Measurements from ENCODE around the gene ANP32A.
"Not testable (repeated sequence)": the region's sequence is repeated elsewhere in the genome, so short reads cannot be mapped to it uniquely, and the experiment has no call there.

The ANP32A gene

DNA sequence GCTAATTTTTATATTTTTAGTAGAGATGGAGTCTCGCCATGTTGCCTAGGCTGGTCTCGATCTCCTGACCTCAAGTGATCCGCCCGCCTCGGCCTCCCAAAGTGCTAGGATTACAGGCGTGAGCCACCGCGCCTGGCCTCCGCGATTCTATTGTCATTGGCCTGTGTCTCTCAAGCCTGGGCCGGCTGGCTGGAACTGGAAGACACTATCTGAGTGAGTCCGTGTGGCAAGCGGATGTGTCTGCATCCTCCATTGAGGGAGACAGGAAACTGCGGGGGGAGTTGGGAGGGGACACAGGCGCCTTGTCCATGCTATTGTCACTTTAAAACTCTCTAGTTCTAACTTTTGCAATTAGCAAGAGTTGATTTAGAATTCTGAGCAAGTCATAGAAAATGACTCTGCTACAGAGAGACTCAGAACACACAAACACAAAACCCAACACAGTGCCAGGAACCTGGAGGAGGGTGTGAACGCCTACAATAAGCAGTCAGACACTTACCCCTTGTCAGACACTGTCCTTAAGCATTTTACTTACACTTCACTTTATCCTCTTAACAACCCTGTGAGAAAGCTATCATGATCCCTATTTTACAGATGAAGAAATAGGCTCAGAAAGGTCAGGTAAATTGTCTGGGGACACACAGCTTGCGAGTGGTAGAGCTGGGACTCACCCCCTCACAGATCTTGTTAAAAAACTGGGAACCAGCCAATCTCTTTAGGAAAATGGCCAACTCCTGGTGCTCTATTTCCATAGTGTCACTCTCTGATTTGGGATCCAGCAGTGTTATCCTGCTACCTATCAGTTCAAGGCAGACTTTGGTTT lies 38.7 kb downstream of the ANP32A start:
- DNase-seq: peak; percentile 78

DNA sequence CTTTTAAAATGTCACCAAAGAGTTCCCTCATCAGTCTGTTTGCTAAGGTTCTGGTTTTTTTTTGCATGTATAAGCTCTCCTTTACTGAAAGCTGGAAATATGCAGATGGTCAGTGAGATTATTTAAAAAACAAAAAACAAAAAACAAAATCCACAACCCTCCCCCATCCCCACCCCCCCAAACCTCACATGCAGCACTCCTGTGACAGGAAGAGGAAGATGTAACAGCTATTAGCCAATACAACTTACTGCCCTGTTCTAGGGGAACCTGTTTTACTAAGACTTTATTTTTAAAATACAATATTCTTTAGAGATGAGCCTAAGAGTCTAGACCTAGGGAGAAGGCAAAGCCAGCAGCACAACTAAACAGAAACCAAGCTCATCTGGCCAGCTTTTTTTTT lies 39.5 kb downstream of the ANP32A start:
- no peak for DNase-seq

DNA sequence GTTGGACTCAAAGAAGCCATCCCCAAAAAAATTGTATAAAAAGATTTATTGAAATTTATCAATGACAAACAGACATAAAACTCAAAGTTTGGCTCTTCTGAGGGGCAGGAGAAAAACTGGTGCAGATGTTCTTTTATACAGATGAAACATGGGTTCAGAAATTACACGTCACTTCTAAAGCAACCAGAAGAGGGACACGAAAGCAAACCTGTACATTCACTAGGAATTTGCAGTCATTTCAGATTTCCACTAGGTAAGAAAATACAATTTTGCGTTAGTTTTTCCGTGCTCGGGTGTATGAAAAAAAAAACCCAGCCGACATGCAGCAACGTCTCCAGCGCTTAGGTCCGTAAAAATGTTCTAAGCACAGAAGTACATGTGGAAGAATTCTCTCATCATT lies 41.8 kb downstream of the ANP32A start:
- DNase-seq: no peak

DNA sequence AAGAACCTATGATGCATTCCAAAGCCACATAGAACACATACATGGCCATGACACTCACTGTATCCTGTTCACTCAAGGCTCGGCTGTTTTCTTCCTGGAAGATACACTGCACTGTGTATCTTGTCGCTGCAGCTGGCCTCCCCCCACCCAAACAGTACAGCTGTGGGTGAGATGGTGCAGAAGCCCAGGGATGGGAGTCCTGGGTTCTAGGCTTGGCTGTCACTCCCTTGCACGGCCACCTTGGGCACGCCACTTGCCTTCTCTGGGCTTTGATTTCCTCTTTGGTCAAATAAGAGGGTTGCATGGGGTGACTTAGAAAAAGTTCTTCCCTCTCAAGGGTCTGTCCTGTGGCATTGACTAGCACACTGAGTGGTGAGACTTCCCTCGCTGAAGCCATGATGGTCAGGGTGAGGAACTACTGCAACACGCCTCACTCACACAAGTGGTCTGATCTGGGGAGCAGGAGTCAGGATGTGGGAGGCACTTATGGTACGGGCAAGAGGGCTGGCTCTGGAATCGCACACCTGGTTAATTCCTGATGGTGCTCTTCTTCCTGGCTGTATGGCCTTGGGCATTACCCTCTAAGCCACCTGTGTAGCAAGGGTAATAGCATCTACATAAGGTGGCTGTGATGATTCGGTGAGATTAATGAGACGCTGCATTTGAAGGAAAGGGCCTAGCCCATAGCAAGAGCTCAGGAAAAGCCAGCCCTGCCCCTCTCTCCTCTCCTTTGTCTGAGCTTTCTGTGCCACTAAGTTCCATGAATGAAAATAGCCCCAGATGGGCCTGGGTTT lies 44.0 kb downstream of the ANP32A start:
- DNase-seq: no peak

DNA sequence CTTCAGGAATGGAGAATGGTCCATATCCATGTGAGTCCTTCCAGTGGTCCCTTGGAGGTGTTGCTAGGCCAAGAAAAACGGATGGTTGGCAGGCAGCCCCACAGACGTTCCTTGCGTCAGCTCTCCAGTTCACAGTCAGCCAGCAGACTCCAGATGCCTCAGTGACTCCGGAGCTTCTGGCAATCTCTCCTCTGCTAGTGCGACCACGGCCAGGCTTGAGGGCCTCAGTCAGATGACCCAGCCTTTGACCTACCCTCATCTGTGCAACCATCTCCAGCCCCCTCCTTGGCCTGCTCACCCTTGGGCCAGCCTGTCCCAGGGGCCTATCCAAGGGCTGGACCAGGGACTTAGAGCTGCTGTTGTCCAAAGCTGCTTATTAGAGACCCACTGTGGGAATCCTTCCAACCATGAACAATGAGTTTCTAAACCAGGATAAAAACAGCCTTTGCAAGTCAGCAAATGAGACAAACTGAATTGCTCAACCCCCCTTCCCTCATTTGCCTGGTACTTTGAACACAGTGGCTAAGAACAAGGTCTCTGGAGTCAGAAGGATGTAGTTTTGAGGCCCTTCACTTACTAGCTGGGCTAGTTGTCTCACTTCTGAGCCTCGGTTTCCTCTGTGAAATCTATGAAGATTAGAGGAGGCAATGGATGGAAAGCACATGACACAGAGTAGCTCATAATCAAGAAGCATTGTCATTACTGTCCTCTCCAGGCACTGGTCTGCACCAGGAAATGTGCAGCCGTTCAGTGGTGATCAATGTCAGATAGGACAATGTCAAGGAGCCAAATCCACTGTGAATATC lies 44.8 kb downstream of the ANP32A start:
- DNase-seq: no peak

DNA sequence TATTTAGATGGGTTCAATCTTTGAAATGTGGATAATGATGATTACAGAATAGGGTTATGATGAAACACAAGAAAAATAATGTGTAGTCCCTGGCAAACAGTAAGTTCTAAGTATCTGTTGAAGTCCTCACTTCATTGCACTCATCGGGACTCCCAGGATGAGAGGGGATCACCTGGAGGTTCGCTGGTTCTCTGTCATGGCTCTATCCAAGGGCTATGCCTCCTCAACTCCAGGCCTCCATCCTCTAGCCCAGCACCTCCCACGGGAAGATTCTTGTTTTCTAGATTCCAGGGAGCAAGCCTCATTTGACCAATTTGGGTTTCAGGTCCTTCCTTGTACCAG lies 45.5 kb downstream of the ANP32A start:
- no peak for DNase-seq

DNA sequence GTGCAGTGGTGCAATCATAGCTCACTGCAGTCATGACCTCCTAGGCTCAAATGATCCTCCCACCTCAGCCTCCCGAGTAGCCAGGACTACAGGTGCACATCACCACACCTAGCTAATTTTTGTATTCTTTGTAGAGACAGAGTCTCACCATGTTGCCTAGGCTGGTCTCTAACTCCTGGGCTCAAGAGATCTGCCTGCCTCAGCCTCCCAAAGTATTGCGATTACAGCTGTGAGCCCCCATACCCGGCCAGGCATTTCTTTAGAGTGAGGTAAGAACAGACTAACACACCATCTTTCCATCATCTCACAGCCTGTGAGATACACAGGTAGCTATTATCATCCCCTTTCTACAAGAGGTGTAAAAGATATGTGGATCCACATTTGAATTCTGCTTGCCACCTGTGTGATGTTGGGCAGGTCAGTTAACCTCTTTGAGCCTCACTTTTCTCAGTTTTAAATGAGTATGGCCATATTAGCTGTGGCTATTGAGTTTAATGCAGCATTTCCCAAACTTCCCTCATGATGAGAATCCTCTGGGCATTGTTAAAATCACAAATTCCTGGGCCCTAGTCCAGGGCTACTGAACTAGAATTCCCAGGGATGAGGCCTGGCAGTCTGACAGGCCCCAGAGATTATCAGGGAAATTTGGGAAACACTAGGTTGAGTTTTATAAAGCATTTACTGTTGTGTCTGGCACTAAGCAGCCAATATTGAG lies 46.0 kb downstream of the ANP32A start:
- no peak for DNase-seq

DNA sequence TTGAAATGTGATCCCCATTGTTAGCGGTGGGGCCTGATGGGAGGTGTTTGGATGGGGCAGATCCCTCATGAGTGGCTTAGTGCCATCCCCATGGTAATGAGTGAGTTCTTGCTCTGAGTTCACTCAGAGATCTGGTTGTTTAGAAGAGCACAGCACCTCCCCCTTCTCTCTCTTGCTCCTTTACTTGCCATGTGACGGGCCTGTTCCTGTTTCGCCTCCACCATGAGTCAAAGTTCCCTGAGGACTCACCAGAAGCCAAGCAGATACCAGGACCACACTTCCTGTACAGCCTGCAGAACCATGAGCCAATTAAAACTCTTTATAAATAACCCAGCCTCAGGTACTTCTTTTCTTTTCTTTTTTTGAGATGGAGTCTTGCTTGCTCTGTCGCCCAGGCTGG lies 46.6 kb downstream of the ANP32A start:
- DNase-seq: no peak

DNA sequence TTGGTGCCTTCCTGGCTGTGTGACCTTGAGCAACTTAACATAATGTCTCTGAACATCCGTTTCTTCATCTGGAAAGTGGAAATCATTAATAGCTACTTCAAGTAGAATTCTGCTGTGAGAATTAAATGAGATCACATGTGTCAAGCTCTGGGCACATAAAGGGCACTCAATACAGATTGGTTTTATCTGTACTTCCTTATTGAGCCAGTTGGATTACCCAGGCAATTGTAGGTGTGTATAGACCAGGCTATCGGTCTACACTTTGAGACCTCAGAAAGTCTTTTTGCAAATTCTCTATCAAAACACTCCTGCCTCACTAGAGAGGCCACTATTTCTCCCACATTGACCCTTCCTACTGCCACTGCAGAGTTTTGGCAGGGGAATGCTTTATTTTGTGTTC lies 47.7 kb downstream of the ANP32A start:
- DNase-seq: no peak

DNA sequence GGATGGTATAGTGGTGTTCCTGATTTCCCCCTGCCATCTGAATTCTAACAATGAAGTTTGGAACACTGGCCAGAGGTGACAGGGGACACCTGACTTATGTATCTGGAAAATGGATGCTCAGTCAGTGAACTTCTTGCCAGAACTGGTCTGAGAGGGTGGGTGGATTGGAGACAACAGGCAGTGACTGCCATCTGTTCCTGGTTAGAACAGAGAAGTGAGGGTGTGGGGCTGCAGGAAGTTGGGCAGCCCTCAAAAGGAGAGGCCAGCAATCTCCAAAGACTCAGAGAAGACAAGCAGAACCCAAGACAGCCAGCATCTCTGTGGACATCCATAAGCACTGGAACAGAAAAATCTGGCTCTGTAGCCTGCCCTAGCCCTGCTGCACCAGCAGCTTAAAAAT lies 50.5 kb downstream of the ANP32A start:
- DNase-seq: no peak

DNA sequence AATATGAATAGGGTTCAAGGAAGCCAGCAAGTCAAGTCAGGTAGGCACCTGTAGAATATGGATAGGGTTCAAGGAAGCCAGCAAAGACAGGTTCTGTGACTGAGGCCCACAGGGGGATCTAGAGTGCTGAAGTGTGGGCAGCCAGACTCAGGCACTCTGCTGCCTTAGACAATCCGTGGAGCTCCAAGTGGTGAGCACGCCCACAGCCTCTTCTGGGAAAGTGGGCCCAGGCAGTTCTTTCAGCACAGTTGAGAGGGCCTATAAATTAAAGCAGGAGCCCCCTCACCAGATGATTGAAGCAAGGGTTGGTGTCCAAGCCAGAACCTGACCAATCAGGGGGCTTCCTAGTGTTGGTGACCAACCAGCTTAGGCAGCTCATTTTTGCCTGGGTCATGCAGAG lies 51.0 kb downstream of the ANP32A start:
- no peak for DNase-seq

DNA sequence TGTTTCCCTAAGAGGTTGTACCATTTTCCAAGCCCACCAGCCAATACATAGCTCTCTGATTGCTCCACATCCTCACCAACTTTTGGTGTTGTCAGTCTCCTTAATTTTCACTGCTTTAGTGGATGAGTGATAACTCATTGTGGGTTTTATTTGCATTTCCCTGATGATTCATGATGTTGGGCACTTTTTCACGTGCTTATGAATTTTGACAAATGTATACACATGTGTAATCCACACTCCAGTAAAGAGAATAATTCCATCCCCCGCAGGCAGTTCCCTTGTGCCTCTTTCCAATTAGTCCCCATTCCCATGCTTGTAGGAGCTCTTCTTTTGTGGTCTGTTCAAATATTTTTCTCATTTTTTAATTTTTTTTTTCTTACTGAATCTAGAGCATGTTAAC lies 52.4 kb downstream of the ANP32A start:
- no peak for DNase-seq

DNA sequence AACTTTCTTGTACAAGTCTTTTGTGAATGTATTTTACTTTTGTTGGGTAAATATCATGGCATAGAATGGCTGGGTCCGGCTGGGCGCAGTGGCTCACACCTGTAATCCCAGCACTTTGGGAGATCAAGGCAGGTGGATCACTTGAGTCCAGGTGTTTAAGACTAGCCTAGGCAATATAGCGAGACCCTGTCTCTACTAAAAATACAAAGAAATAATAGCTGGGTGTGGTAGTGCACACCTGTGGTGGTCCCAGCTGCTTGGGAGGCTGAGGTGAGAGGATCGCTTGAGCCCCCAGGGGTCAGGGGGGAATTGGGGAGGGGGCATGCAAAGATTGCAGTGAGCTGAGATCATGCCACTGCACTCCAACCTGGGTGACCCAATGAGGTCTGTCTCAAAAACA lies 52.9 kb downstream of the ANP32A start:
- DNase-seq: no peak

DNA sequence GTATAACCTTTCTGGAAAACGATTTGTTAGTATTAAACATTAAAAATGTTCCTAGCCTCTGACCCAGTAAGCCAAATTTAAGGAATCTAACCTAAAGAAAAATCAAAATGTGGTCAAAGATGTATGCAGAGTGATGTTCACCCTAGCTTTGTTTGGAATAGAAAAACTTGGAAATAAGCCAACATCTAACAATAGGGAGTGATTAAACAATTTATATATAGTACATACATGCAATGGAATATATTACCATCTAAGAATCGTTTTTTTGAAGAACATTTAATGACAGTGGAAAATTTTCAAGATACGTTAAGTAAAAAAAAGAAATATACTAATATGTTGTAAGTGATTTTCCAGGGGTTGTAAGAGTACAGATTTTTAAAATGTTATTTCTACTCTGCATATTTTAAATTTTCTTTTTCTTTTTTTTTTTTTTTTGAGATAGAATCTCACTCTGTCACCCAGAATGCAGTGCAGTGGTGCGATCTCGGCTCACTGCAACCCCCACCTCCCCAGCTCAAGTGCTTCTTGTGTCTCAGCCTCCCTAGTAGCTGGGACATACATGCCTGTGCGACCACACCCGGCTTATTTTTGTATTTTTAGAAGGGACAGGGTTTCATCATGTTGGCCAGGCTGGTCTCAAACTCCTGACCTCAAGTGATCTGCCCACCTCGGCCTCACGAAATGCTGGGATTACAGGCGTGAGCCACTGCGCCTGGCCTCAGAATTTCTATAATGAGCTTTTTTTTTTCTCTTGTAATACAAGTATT lies 54.9 kb downstream of the ANP32A start:
- DNase-seq: no peak

DNA sequence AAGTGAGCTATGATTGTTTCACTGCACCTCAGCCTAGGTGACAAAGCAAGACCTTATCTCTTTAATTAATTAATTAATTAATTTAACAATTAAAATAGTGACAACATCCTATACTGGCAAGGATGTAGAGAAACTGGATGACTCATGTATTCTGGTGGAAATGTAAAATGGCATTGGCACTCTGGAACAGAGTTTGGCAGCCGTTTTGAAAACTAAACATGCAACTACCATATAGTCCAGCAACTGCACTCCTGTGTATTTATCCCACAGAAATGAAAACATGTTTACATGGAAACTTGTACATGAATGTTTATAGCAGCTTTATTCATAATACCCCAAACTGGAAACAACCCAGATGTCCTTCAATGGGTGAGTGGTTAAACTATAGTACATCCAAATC lies 56.6 kb downstream of the ANP32A start:
- DNase-seq: no peak

DNA sequence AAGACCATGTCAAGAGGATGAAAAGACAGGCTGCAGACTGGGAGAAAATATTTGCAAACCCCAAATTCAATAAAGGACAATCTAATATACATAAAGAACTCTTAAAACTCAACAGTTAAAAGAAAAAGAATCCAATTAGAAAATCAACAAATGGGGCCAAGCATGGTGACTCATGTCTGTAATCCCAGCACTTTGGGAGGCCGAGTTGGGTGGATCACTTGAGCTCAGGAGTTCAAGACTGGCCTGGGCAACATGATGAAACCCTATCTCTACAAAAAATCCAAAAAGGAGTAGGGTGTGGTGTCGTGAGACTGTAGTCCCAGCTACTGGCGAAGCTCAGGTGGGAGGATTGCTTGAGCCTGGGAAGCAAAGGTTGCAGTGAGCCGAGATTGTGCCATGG lies 57.6 kb downstream of the ANP32A start:
- DNase-seq: no peak

DNA sequence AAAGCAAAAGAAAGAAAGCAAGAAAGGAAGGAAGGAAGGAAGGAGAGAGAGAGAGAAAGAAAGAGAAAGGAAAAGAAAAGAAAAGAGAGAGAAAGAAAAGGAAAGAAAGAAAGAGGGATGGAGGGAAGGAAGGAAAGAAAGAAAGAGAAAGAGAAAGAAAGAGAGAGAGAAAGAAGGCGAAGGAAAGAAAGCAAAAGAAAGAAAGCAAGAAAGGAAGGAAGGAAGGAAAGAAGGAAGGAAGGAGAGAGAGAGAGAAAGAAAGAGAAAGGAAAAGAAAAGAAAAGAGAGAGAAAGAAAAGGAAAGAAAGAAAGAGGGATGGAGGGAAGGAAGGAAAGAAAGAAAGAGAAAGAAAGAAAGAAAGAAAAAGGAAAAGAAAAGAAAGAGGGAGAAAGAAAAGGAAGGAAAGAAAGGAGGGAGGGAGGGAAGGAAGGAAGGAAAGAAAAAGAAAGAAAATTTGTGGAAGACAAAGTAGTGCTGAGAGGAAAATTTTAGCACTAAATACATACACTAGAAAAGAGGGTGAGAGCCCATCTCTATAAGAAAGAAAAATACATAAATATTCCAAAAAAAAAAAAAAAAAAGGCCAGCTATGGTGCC lies 60.6 kb downstream of the ANP32A start:
- not testable (repeated sequence) for DNase-seq

DNA sequence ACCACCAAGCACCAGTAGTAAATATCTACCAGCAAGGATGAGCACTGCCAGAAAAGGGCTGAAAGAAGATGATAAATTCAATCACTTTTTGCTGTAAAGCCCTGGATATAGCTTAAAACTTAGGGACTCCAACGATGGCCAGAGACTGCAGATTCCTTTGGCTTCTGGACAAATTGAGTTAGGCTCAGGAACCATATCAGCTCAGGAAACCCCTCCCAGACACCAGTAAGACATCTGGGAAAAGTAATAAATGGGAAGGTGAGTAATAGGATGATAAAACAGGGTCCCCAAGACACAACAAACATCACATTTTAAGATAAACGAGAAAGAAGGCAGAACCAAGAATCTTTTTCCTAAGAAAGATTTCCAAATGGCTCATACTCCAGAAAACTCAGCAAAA lies 65.0 kb downstream of the ANP32A start:
- DNase-seq: no peak

DNA sequence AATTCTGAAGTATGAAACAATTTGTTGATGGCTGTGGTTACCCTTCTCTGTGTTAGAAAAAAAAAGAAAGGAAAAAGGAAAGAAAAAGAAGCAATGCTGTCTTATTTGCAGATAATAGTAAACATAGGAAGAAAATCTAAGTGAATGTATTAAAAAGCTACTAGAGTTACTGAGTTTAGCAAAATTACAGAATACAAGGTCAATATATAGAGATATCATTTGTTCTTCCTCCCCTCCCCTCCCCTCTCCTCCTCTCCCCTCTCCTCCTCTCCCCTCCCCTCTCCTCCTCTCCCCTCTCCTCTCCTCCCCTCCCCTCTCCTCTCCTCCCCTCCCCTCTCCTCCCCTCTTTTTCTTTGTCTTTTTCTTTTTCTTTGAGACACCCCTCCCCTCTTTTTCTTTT lies 69.1 kb downstream of the ANP32A start:
- DNase-seq: no peak

DNA sequence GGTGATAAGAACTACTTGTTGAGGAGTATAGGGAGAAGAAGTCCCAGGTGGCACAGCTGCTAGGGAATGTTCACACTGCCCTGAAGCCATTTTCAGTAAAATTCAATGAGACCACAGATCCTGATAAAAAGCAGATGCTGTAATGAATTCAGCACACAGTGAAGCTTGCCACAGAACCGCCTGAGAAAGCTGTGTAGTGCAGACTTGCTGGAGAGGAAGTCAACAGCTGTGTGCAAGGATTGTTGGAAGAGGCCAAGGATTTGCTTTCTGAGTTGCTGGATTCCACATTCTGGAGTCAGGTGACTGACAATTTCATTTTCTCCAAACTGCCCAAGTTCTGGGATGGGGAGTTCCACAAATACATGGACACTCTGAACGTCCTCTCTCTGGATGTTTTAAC lies 70.9 kb downstream of the ANP32A start:
- no peak for DNase-seq

DNA sequence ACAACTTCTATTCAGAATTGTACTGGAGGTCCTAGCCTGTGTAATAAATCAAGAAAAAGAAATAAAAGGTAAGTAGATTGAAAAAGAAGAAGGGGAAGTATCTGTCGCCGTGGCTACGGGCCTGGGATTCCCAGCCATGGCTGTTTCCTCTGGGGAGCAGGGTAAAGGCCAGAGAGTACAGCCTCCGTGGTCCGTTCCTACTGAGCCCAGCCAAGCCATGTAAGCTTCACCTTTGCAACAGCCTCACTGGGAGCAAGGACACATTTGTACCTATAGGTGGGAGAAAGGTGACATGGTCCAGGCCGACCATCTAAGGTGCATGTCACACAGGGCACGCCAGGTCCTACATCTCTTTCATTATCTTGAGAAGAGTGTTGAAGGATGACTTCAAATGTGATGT lies 71.3 kb downstream of the ANP32A start:
- DNase-seq: no peak

DNA sequence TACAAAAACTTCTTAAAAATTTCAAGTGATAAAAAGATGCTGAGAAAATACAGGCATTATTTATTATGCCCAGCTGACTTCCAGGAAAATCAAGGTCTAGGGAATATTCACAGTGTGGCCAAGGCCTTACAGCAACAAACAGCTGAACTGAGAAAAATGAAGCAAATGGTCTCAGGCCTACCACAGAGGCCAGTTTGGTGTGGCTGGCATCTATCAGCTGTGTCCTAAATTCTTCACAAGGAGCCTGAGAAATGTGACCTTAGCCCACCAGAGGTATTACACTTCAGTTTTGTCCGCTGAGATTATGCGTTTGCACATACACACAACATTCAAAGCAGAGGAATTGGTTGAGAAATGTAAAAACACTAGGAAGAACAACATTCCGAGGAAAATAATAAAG lies 77.4 kb downstream of the ANP32A start:
- no peak for DNase-seq

Data from KG1 (cell line).